Epithelial cell of esophagus (primary cell): ENCODE measurements around the gene HPCAL1.

Experiments used
- DNase-seq: peaks from one replicate; pipeline ENCODE4 v3.0.0; 2010; ENCODE audit warnings: low read depth
- H3K4me3 ChIP-seq: 2 replicates; pipeline ENCODE4 v1.5.1; 2011; ENCODE audit warnings: mild to moderate bottlenecking, low read length, control low read depth
- TF ChIP-seq, protein P1 (sequence below): IDR thresholded peaks from 2 replicates; pipeline ENCODE4 v1.5.1; 2011; ENCODE audit warnings: low read depth, mild to moderate bottlenecking, low read length, control low read depth, inconsistent platforms; ENCODE audit not compliant: insufficient read depth; ENCODE audit errors: missing control alignments

HPCAL1 gene

DNA sequence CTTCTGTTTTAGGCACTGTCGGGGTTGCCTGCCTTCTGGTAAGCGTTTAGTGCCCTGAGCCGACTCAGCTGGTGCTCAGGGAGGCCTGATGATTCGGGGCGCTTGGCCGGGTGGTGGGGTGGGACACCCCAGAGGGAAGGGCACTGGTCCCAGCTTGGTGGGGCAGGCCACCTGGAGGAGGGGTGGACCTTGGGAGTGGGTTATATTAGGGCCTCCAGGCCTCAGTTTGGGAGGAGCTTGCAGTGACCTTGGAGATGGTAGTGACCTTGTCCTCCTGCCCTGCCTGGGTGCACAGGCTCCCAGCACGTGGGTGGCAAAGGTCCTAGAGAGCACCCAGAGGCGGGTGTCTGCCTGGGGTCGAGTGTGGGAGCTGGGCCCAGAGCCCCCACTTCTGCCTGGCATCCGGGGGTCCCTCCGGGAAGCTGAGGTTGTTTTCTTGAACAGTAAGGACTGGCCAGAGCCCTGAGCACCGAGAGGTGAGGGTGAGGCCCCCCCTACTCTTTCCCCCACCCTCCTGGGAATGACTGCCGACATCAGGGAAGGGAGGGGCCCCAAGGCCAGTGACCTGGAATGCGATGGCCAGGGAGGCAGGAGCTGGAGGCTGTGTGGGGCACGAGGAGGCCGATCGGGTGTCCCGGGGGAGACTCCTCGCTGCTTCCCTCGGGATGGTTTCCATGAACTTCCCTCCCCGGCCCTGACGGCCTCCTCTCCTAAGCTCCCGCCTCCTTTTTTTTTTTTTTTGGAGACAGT is 61.3 kb downstream of the HPCAL1 start:
- DNase-seq, result no peak
- H3K4me3 ChIP-seq, result no peak overlapping the region
- TF ChIP-seq, protein P1, sequence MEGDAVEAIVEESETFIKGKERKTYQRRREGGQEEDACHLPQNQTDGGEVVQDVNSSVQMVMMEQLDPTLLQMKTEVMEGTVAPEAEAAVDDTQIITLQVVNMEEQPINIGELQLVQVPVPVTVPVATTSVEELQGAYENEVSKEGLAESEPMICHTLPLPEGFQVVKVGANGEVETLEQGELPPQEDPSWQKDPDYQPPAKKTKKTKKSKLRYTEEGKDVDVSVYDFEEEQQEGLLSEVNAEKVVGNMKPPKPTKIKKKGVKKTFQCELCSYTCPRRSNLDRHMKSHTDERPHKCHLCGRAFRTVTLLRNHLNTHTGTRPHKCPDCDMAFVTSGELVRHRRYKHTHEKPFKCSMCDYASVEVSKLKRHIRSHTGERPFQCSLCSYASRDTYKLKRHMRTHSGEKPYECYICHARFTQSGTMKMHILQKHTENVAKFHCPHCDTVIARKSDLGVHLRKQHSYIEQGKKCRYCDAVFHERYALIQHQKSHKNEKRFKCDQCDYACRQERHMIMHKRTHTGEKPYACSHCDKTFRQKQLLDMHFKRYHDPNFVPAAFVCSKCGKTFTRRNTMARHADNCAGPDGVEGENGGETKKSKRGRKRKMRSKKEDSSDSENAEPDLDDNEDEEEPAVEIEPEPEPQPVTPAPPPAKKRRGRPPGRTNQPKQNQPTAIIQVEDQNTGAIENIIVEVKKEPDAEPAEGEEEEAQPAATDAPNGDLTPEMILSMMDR, result no peak

DNA sequence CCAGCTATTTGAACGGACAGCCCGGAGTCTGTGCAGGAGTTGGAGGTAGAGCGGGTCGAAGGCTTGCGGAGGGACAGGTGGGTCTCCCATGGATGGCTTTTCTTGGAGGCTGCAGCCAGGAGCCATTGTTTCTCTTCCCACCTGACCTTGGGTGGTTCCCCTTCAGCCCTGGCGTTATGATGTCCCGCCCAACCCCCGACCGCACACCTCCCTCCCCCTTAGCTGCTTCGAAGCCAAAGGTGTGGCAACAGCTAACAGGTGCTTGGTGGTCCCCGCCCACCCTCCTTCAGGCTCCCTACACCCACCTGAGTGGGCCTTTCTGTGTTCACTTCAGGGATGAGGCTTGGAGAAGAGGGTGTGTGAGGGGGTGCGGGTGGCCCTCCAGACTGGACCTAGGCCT is 62.7 kb downstream of the HPCAL1 start:
- DNase-seq, result no peak
- no peak overlapping the region for H3K4me3 ChIP-seq
- TF ChIP-seq, protein P1, result no peak

DNA sequence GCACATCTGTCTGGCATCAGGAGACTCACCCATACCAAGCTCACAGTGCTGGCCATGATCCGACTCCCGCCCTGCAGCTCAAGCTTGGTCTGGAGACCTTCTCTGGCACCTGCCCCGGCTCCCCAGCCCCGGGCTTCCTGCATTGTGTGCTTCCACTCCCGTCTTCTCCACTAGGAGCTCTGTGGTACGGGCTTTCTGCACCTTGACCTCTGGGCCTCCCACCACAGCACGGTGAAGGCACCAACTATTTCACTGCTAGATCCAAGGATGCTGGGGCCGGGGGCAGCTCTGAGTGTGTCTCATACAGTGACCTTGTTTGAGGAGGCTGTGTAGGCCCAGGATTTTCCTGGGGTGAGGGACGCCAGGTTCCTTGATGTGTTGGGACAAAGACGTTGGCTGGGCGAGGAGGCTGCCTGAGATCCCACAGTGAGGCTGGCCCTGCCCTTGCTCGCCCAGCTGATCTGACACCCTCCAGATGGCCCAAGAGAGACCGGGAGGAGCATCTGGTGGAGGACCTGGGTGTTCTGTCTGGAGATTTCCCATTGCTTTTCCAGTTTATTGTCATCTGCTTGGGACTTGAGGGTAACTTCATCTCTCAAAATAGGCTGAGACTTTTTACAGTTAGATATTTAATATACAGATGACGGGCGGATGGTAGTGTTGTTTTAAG is 64.0 kb downstream of the HPCAL1 start:
- TF ChIP-seq, protein P1, result no peak
- DNase-seq, result no peak
- no peak overlapping the region for H3K4me3 ChIP-seq

DNA sequence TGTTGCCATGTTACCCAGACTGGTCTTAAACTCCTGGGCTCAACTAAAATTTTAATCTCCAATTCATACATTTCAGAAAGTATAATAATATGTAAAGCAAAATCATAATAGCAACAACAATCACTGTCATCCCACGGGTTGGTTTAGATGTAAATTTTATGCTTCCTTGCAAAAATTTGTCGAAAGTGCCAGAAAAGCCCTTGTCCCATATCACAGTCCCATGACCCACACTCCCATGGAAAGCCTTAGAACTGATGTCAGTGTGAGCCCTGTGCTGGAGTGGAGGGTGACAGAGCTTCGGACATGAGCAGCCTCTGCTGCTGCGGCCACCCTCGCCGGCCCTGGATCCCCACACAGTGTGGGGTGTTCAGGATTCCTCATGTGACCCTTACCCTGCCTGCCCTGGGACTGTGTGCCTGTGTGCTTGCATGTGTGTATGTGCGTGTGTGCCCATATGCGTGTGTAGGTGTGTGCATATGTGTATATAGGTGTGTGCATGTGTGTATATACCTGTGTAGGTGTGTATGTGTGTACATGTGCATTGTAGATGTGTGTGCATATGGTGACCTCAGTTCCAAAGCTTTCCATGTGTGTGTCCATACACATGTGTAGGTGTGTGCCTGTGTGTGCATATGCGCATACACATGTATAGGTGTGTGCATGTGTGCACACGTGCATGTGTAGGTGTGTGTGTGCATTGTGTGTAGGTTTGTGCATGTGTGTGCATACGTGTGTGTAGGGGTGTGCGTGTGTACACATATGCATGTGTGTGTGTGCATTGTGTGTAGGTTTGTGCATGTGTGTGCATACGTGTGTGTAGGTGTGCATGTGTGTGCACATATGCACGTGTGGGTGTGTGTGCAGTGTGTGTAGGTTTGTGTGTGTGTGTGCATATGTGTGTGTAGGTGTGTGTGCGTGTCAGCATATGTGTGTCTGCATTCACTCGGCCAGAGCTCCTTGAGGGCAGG is 65.1 kb downstream of the HPCAL1 start:
- H3K4me3 ChIP-seq, result no peak overlapping the region
- no peak for DNase-seq
- TF ChIP-seq, protein P1, result no peak

DNA sequence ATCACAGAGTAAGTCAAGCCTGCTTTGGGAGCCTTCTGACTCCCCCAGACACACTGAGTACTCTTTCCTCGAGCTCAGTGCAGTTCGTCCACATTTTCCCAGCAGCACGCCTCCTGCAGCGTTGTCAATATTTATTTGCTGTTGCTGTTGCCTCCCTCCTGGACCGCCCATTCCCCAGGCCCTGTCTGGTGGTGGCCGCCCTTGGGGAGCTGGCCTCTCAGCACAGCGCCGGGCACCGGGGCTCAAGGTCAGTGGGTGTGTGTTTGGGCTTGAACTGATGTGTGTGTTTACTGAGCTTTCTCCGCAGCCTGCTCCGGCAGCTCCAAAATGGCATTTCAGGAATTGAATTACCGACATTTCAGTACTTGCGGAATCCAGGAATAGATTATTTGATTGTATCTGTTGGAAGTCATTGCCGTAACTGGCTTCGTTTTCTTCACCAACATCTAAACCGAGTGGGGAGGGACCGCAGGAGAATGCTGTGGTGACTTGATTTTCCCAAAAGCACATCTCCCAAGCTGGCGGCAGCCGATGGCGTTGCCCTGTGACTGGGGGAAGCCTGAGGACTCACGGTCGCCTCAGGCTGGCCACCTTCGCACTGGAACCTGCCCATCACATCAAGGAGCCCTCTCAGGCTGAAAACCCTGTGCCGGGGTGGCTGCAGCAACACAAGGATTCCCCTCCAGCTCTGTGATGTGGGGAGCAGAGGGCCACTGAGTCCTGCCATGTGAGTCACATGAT is 66.0 kb downstream of the HPCAL1 start:
- TF ChIP-seq, protein P1, result no peak
- no peak for DNase-seq
- H3K4me3 ChIP-seq, result no peak overlapping the region

DNA sequence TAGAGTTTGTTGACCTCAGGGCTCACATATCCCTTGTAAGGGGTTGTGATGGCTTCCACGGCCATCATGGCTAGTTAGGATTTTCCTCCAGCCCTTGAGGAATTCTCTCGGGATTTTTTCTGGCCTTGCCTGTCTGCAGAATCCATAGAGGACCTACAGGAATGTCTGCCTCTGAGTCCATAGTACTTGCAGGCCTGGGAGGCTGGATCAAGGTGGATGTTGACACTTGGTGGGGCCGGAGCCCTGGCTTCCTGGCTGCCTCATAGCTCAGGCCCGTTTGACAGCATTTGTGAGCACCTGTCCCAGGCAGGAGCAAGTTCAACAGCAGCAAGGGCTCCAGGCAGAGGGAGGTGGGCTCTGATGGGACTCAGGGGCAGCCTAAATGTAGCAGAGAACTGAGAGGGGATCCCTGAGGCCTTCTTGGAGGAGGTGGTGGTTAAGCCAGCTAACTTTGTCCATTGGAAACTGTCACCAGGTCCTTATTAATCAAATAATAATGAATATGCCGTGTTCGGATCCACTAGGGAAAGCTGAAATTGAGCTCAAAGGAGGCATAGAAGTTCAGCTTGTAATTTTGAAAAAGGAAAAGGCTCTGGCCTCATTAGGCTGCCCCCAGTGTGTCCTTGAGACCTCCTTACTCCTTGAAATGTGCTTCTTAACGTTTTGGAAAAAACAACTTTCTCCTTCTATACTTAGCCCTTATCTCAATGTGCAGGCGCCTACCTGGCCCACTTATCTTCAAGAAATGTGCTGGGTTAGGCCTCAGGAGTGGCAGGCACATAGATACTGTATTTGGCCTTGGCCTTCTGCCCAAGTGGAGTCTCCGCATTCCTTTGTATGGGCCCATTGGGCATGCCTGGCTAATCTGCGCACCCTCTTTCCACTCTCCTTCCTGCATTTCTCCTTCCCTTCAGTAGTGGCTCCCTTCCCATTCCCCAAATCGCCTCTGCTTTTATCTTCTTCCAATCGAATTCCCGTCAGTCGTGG is 66.9 kb downstream of the HPCAL1 start:
- DNase-seq, result no peak
- TF ChIP-seq, protein P1, result no peak

More for the DNA sequence above, 66.9 kb downstream of the HPCAL1 start:
- H3K4me3 ChIP-seq, result no peak overlapping the region
